ENCODE data around the gene DNAJB12.

- no peak for TF ChIP-seq CTCF (IDR thresholded peaks at IDR 0.05)
- TF ChIP-seq, protein P1, sequence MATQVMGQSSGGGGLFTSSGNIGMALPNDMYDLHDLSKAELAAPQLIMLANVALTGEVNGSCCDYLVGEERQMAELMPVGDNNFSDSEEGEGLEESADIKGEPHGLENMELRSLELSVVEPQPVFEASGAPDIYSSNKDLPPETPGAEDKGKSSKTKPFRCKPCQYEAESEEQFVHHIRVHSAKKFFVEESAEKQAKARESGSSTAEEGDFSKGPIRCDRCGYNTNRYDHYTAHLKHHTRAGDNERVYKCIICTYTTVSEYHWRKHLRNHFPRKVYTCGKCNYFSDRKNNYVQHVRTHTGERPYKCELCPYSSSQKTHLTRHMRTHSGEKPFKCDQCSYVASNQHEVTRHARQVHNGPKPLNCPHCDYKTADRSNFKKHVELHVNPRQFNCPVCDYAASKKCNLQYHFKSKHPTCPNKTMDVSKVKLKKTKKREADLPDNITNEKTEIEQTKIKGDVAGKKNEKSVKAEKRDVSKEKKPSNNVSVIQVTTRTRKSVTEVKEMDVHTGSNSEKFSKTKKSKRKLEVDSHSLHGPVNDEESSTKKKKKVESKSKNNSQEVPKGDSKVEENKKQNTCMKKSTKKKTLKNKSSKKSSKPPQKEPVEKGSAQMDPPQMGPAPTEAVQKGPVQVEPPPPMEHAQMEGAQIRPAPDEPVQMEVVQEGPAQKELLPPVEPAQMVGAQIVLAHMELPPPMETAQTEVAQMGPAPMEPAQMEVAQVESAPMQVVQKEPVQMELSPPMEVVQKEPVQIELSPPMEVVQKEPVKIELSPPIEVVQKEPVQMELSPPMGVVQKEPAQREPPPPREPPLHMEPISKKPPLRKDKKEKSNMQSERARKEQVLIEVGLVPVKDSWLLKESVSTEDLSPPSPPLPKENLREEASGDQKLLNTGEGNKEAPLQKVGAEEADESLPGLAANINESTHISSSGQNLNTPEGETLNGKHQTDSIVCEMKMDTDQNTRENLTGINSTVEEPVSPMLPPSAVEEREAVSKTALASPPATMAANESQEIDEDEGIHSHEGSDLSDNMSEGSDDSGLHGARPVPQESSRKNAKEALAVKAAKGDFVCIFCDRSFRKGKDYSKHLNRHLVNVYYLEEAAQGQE (IDR thresholded peaks at IDR 0.05; ENCODE audit: insufficient read depth in 1 of 2, low read depth in 2 of 2, low read length in 1 of 2) = no peak
- no peak for TF ChIP-seq POLR2AphosphoS5 (IDR thresholded peaks at IDR 0.05; ENCODE audit: low read depth, low read length)
- TF ChIP-seq SIN3A (IDR thresholded peaks at IDR 0.05; ENCODE audit: borderline replicate concordance, insufficient read depth, low read depth, low read length) = no peak
These were observed 46.3 kb downstream of the DNAJB12 start for GRCh38 chr10:72308320-72308987.
